DMS79 (cell line): ENCODE data around the gene DDX51.
A peak's percentile ranks its signal among the peaks of the same experiment; 100 is the strongest.

Experiments
- DNase-seq: peaks from one replicate; lab custom pipeline; 2025; lab: John Stamatoyannopoulos, UW

The DDX51 gene

GRCh38 chr12:132178801-132179401 lies 34.8 kb upstream of the DDX51 start:
- DNase-seq = peak; percentile 31

DNA sequence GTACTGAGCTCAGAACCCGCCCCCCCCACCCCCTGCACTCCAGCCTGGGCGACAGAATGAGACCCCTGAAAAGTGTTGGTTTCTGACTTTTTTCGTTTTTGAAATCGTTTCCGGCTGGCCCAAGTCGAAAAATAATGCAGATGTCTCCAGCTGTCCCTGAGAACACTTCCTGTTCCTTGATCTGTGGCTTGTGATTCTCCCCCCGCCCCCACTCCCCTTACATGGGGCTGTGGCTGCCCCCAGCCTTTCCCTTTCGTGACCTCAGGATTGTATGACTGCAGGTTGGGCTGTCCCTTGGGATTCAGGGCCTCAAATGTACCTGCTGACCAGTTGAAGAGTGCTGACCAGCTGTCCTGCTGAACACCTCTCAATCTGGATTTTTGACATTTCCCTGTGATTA lies 34.2 kb upstream of the DDX51 start:
- no peak for DNase-seq

GRCh38 chr12:132176920-132177551 lies 32.9 kb upstream of the DDX51 start:
- DNase-seq = no peak

DNA sequence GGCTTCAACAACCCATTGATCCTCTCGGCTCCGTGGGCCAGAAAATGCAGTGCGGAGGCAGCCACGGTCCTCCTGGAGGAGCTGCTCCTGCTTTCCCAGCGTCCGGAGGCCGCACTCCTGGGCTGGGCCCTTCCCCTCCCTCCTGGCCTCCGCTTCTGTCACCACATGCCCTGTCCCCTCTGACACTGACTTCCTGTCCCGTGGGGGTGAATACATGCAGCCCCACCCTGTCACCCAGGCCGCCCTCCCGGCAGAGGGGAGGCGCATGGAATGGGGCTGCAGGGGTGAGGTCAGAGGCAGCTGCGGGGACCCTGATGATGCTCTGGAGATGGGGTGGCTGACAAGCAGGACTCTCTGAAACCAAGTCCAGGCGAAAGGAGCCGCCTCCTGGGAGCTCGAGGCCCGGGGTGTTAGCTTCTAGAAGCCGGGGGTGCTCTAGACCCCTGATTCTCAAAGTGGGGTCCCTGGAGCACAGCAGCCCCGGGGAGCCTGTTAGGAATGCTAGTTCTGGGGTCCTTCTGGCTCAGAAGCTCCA lies 32.3 kb upstream of the DDX51 start:
- no peak for DNase-seq

DNA sequence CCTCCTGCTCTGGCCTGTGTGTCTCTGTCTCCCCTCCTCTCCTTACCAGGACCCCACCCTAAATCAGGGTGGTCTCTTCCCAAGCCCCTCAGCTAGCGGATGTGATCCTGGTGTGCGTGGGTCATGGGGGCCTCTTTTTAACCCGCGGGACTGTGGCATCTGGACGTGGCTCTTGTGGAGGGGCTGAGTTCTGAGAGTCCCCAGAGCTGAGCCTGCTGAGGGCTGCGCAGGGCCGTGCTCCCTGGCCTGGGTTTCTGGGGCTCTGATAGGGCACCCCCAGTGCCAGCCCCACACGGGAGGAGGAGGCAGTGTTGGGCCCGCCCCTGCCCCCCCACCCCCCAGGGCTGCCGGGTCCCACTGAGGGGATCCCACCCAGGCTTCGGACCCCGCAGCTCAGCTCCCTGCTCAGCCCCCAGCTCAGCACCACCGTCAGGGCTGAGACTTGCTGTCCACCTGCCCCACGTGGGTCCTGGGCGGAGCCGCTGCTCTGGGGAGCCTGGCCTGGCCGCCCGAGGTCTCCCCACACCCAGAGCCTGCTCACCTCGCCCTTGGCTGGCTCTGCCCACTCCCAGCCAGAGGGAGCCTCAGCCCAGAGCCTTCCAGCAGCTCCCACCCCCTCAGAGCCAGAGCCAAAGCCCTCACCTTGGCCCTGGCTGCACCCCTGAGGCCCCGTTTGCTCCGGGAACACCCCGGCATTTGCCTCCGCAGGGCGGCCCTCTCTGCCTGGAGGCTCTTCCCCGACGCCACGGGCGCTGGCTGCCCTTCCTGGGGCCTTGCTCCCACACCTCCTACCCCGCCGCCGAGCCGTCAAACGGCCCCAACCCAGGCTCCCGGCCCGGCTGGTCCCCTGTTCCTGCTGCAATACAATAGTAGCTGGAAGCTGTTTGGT lies 31.6 kb upstream of the DDX51 start:
- no peak for DNase-seq

DNA sequence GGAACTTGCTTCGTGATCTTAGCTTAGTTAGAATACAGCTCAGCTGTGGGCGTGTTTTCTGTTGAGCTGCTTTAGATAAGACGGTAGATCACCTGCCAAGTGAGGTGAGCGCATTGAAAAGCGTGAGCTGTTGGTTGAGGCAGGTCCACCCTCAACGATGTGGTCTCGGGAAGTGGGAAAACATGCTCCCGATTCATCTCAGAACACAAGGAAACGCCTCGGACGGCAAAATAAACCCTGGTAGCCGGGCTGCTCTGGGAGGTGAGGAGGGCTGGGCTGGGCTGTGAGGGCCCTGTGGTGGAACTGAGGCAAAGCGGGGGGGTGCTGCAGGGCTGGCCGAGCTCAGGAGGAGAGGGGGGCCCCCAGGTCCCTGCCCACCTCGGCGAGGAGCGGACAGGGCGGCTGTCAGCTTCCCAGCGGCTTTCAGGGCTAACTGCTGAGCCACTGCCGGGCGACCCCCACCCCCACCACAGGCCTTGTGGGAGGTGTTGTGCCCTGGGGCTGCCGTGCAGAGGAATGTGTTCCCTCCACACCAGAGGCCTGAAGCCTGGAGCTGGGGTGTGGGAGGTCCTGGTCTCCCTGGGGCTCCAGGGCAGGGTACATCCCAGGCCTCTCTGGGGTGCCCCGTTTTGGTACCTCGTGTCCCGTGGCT lies 30.8 kb upstream of the DDX51 start:
- no peak for DNase-seq

GRCh38 chr12:132174015-132174838 lies 30.1 kb upstream of the DDX51 start:
- no peak for DNase-seq

DNA sequence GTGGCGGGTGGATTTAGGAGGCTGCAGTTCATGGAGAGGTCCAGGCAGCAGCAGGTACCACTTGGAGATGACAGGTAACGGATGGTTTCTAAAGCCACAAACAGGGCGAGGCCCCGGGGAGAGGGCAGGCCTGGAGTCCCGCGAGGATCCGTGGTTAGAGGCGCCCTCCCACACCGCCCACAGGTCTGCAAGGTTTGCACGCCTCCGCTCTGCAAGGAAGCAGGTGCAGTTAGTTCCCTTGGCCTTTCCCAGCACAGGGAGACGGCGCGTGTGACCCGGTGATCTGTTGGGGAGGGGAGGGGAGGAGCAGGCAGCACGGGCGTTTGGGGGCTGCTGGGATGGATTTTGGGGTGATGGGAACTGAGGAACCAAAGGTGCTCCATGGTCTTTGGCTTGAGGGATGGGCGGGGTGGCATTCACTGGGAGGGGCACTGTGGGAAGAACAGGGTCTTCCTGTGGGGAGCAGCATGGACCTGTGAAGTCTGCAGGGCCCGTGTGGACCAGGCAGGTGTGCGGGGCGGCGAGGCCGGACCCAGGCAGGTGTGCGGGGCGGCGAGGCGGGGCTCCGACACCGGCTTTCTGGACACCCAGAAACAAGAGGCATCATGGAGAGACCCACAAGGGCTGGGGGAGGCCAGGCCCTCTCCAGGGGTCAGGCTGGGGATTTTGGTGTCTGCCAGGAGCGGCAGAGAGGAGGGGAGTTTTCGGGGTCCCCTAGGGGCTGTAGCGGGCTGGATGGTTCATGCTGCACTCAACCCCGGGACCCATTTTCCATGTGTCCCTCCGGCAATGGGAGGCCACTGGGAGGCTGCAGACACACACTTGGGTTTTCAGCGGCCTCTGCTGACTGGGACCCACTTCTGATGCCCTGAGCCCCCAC lies 29.3 kb upstream of the DDX51 start:
- DNase-seq = no peak

- DNase-seq = no peak
Measured at GRCh38 chr12:132172619-132173018, 28.5 kb upstream of the DDX51 start.

GRCh38 chr12:132171968-132172521 lies 27.9 kb upstream of the DDX51 start:
- DNase-seq = no peak

DNA sequence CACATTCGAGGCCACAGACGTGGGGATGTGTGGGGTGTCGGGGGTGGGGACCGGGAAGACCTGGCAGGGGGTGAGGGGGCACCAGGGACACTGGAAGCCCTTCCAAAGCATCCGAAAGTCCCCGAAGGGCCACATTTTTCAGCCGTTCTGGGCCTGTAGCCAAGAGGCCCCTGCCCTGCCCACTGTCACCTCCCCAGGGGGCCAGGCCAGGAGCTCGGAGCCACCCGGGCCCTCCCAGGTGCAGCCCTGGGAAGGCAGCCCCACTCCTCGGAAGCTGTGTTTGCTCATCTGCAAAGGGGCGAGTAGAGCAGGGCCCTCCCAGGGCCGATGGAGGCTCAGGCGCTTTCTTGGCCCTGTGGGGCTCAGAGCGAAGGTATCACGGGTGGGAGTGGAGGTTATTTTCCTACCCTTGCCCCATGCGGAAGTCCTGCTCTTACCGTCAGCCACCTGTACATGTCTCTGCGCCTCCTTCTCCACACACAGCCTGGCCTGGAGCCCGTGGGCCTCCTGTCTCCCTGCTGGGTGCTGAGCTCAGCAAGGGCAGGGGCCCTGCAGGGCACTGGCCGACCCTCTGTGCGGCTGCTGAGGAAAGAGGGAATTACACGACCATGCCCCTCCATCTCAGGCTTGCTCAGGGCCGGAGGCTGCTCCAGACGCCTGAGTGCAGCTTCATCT lies 27.3 kb upstream of the DDX51 start:
- DNase-seq = no peak

GRCh38 chr12:132170637-132171292 lies 26.6 kb upstream of the DDX51 start:
- no peak for DNase-seq

- DNase-seq = peak; percentile 52
Measured at GRCh38 chr12:132170094-132170636, 26.0 kb upstream of the DDX51 start.

GRCh38 chr12:132169376-132169775 lies 25.3 kb upstream of the DDX51 start:
- DNase-seq = no peak

- DNase-seq = no peak
Measured at GRCh38 chr12:132168311-132169031, 24.4 kb upstream of the DDX51 start.

GRCh38 chr12:132167611-132168310 lies 23.6 kb upstream of the DDX51 start:
- DNase-seq = no peak
